HG02852 (cell line): Measurements from ENCODE around the gene FBXO44.

Experiments used
- ATAC-seq: cut with Tn5 transposase; IDR thresholded peaks from one replicate; pipeline ENCODE4 v1.9.1; 2021; ENCODE audit warnings: mild to moderate bottlenecking, moderate library complexity; ENCODE audit not compliant: unreplicated experiment

Gene FBXO44

GRCh38 chr1:11705596-11705995, 50.9 kb downstream of the FBXO44 start:
- no peak for ATAC-seq

- ATAC-seq, result no peak
Measured at GRCh38 chr1:11706292-11706691, 51.6 kb downstream of the FBXO44 start.

GRCh38 chr1:11707621-11708276, 53.1 kb downstream of the FBXO44 start:
- ATAC-seq, result no peak

- no peak for ATAC-seq
Measured at GRCh38 chr1:11708554-11709350, 54.1 kb downstream of the FBXO44 start.

GRCh38 chr1:11711490-11711889, 56.8 kb downstream of the FBXO44 start:
- no peak for ATAC-seq

- ATAC-seq, result no peak
Measured at GRCh38 chr1:11712285-11712684, 57.6 kb downstream of the FBXO44 start.
